IMR-90 (cell line): ENCODE data around the gene SYNGR2. TPM values are rescaled to one million over a fixed set of nuclear protein-coding genes. Genes with fewer than 3 reads are reported as not detected.
A peak's percentile ranks its signal among the peaks of the same experiment; 100 is the strongest.

Source experiments
- ATAC-seq: fragments of 200-7000 bp; cut with Tn5 transposase; 2 replicates; pipeline ENCODE4 v1.9.1; 2020; ENCODE audit warnings: low read depth, mild to moderate bottlenecking, moderate library complexity
- BruUV-seq: library from RNA; stranded (reverse); fragments of 400-500 nt; replicated peaks from 2 replicates; lab custom pipeline; 2021; lab: Mats Ljungman, UMichigan
- CTCF ChIA-PET: fragments of 300-600 bp; formaldehyde crosslinking; extraction: SDS; loops from one replicate; lab custom pipeline; 2021; ENCODE audit warnings: antibody characterized with exemption; lab: Yijun Ruan, JAX
- POLR2A ChIA-PET: fragments of 300-600 bp; sonication (Branson Sonifier 250); formaldehyde crosslinking; loops from one replicate; lab custom pipeline; 2022; ENCODE audit warnings: antibody characterized with exemption; ENCODE audit not compliant: unreplicated experiment; lab: Charles Lee
- DNase-seq: peaks from one replicate; pipeline ENCODE4 v3.0.0; 2013
- H2AFZ ChIP-seq: replicated peaks from 2 replicates; pipeline ENCODE3; 2013; ENCODE audit warnings: low read length, mild to moderate bottlenecking; ENCODE audit not compliant: poor library complexity
- H2AK5ac ChIP-seq: 2 replicates; pipeline ENCODE4 v1.6.1; 2013; ENCODE audit warnings: low read depth, low read length, inconsistent platforms
- H2AK9ac ChIP-seq: replicated peaks from 2 replicates; pipeline ENCODE3; 2013; ENCODE audit warnings: mild to moderate bottlenecking, low read depth, low read length, moderate library complexity; ENCODE audit not compliant: poor library complexity
- H2BK120ac ChIP-seq: 2 replicates; pipeline ENCODE4 v1.6.1; 2013; ENCODE audit warnings: low read depth, low read length, inconsistent platforms
- H2BK15ac ChIP-seq: 3 replicates; pipeline ENCODE4 v1.6.1; 2013; ENCODE audit warnings: low read depth, low read length, inconsistent platforms
- H2BK20ac ChIP-seq: 2 replicates; pipeline ENCODE4 v1.6.1; 2013; ENCODE audit warnings: low read depth, mild to moderate bottlenecking, inconsistent platforms, low read length, moderate library complexity
- H2BK5ac ChIP-seq: 2 replicates; pipeline ENCODE4 v1.6.1; 2013; ENCODE audit warnings: mild to moderate bottlenecking, low read depth, low read length, inconsistent platforms; ENCODE audit not compliant: poor library complexity, severe bottlenecking
- H3K14ac ChIP-seq: replicated peaks from 2 replicates; pipeline ENCODE4 v1.6.1; 2013; ENCODE audit warnings: low read depth, low read length, inconsistent platforms
- H3K18ac ChIP-seq: 2 replicates; pipeline ENCODE4 v1.6.1; 2013; ENCODE audit warnings: low read depth, low read length, control low read depth
- H3K23ac ChIP-seq: 2 replicates; pipeline ENCODE4 v1.6.1; 2013; ENCODE audit warnings: low read depth, low read length, inconsistent platforms
- H3K27ac ChIP-seq: 2 replicates; pipeline ENCODE4 v1.5.1; 2013; ENCODE audit warnings: mild to moderate bottlenecking, control low read depth, low read length; ENCODE audit not compliant: insufficient read depth
- H3K27me3 ChIP-seq: 2 replicates; pipeline ENCODE4 v1.6.1; 2013; ENCODE audit warnings: low read length; ENCODE audit not compliant: control insufficient read depth, insufficient read depth
- H3K36me3 ChIP-seq: 2 replicates; pipeline ENCODE4 v1.6.1; 2013; ENCODE audit warnings: low read length, mixed read lengths; ENCODE audit not compliant: control insufficient read depth, insufficient read depth
- H3K4ac ChIP-seq: 2 replicates; pipeline ENCODE4 v1.6.1; 2013; ENCODE audit warnings: low read depth, low read length, inconsistent platforms
- H3K4me1 ChIP-seq: 2 replicates; pipeline ENCODE4 v1.6.1; 2013; ENCODE audit warnings: low read length, mixed read lengths; ENCODE audit not compliant: control insufficient read depth, insufficient read depth
- H3K4me2 ChIP-seq: 2 replicates; pipeline ENCODE4 v1.6.1; 2013; ENCODE audit warnings: low read depth, mild to moderate bottlenecking, control low read depth, low read length, moderate library complexity
- H3K4me3 ChIP-seq: 2 replicates; pipeline ENCODE4 v1.5.1; 2013; ENCODE audit warnings: low read depth, mild to moderate bottlenecking, control low read depth, low read length, moderate library complexity; ENCODE audit not compliant: insufficient read depth
- H3K56ac ChIP-seq: 2 replicates; pipeline ENCODE4 v1.6.1; 2013; ENCODE audit warnings: low read length, inconsistent platforms; ENCODE audit not compliant: insufficient read depth; ENCODE audit errors: extremely low read depth
- H3K79me1 ChIP-seq, 2 experiments: 2 replicates each; pipeline ENCODE4 v1.6.1; 2013; ENCODE audit warnings: low read length in 2 of 2, inconsistent platforms in 1 of 2, low read depth in 1 of 2
- H3K9ac ChIP-seq: 2 replicates; pipeline ENCODE4 v1.6.1; 2013; ENCODE audit warnings: low read depth, low read length, control low read depth
- H3K9me1 ChIP-seq: 2 replicates; pipeline ENCODE4 v1.6.1; 2013; ENCODE audit warnings: low read length, inconsistent platforms; ENCODE audit not compliant: insufficient read depth
- H3K9me3 ChIP-seq: 2 replicates; pipeline ENCODE4 v1.6.1; 2013; ENCODE audit warnings: low read length; ENCODE audit not compliant: control insufficient read depth, insufficient read depth
- H4K20me1 ChIP-seq: 2 replicates; pipeline ENCODE4 v1.6.1; 2013; ENCODE audit warnings: low read length, inconsistent platforms; ENCODE audit not compliant: insufficient read depth
- H4K5ac ChIP-seq: 2 replicates; pipeline ENCODE4 v1.6.1; 2013; ENCODE audit warnings: mild to moderate bottlenecking, low read depth, low read length, control low read depth
- H4K8ac ChIP-seq, 2 experiments: 2 replicates each; pipeline ENCODE4 v1.6.1; 2013; ENCODE audit warnings: low read depth in 2 of 2, low read length in 2 of 2, control low read depth in 1 of 2, inconsistent platforms in 1 of 2
- H4K91ac ChIP-seq: 2 replicates; pipeline ENCODE4 v1.6.1; 2013; ENCODE audit warnings: low read depth, low read length, inconsistent platforms; ENCODE audit not compliant: insufficient read depth
- BHLHE40 ChIP-seq: fragments of 150-350 bp; IDR thresholded peaks from 2 replicates; pipeline ENCODE4 v1.6.1; 2016; ENCODE audit warnings: mild to moderate bottlenecking, low read depth, low read length
- CEBPB ChIP-seq: IDR thresholded peaks from 2 replicates; pipeline ENCODE4 v1.6.1; 2012; ENCODE audit warnings: low read depth, low read length, improper control_type of control experiment
- ELK1 ChIP-seq: fragments of 150-350 bp; IDR thresholded peaks from 2 replicates; pipeline ENCODE4 v1.6.1; 2016; ENCODE audit warnings: low read depth, mild to moderate bottlenecking, low read length, moderate library complexity, borderline replicate concordance
- MAZ ChIP-seq: IDR thresholded peaks from 2 replicates; pipeline ENCODE4 v1.6.1; 2012; ENCODE audit warnings: low read depth, mild to moderate bottlenecking, low read length, improper control_type of control experiment, moderate library complexity, borderline replicate concordance
- MXI1 ChIP-seq: IDR thresholded peaks from 2 replicates; pipeline ENCODE4 v1.6.1; 2012; ENCODE audit warnings: low read depth, mild to moderate bottlenecking, low read length, moderate library complexity, borderline replicate concordance
- NFE2L2 ChIP-seq: fragments of 150-350 bp; IDR thresholded peaks from 2 replicates; pipeline ENCODE4 v1.6.1; 2016; ENCODE audit warnings: low read depth, mild to moderate bottlenecking, low read length
- POLR2A ChIP-seq: IDR thresholded peaks from 2 replicates; pipeline ENCODE4 v1.6.1; 2012; ENCODE audit warnings: mild to moderate bottlenecking, low read depth, low read length
- RCOR1 ChIP-seq: IDR thresholded peaks from 2 replicates; pipeline ENCODE4 v1.6.1; 2012; ENCODE audit warnings: mild to moderate bottlenecking, low read length, improper control_type of control experiment; ENCODE audit not compliant: insufficient replicate concordance
- RFX5 ChIP-seq: IDR thresholded peaks from 2 replicates; pipeline ENCODE4 v1.8.0; 2012; ENCODE audit warnings: low read depth, mild to moderate bottlenecking, low read length, moderate library complexity
- SMC3 ChIP-seq: fragments of 150-350 bp; IDR thresholded peaks from 2 replicates; pipeline ENCODE4 v1.6.1; 2016; ENCODE audit warnings: low read depth, mild to moderate bottlenecking, antibody characterized with exemption, low read length, moderate library complexity
- USF2 ChIP-seq: fragments of 150-350 bp; IDR thresholded peaks from 2 replicates; pipeline ENCODE4 v1.6.1; 2017; ENCODE audit warnings: mild to moderate bottlenecking, antibody characterized with exemption, low read length, low read depth
- WGBS, 2 experiments: methylation state at CpG; one replicate each; pipeline versions ENCODE4 v1.1.5 to v1.1.7; 2013; ENCODE audit warnings: missing lambda C conversion rate in 2 of 2; ENCODE audit not compliant: insufficient read length in 1 of 2; ENCODE audit errors: extremely low coverage in 2 of 2; 5-methylcytosine and 5-hydroxymethylcytosine counted together
- dilution Hi-C: fragments of 300-500 bp; cut with HindIII; formaldehyde crosslinking; loops from one replicate; pipeline ENCODE4 v1.14.3; 2018; ENCODE audit warnings: low sequenced_read_pairs; ENCODE audit not compliant: unreplicated experiment
- in situ Hi-C: fragments of 300-500 bp; cut with MboI; formaldehyde crosslinking; loops from 3 replicates; pipeline ENCODE4 v1.14.3; 2019; ENCODE audit warnings: low sequenced_read_pairs, inconsistent platforms, mixed read lengths
- intact Hi-C: fragments of 100-400 bp; cut with micrococcal nuclease; formaldehyde crosslinking; loops from 2 replicates; pipeline ENCODE4 v1.10.0; 2022
- polyA plus RNA-seq, 3 experiments: library from polyadenylated mRNA; depleted of rRNA; stranded (reverse); fragments of >200 nt; gene quantifications; 2 replicates each; pipeline ENCODE4 v1.2.3, GENCODE V29; 2012; ENCODE audit warnings: low replicate concordance in 1 of 3
- total RNA-seq: library from RNA; depleted of rRNA; stranded (reverse); fragments of >200 nt; gene quantifications from 2 replicates; pipeline ENCODE4 v1.2.3, GENCODE V29; 2012

The SYNGR2 gene
- total and polyA plus RNA-seq, 2 of the 4 experiments (the other 2 are of a cell fraction) = 11.1 to 63.1 TPM

DNA sequence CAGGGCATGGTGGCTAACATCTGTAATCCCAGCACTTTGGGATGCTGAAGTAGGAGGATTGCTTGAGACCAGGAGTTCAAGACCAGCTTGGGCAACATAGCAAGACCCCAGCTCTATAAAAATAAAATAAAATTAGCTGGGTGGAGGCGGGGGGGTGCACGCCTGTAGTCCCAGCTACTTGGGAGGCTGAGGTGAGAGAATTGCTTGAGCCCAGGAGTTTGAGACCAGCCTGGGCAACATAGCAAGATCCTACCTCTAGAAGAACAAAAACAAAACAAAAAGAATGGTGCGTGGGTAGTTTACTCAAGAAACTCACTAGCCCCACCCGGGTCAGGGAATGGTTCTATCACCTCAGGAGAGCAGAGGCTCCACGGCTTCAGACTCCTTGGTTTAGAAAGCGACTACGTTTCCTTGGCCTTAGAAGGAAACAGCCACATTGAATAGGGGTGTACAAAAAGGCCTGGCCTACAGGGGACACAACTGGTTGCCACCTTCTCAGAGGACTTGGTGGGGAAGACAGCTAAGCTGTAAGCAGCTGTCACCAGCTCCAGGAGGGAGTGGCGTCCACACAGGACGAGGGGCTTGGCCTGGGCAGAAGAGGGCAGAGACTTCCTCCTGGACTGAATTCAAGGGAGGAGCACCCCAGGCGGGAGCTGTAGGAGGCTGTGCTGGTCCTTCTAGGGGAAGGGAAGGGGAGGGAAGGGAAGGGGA, 17.8 kb downstream of the SYNGR2 start (continued):
- no peak for TF ChIP-seq RCOR1

DNA sequence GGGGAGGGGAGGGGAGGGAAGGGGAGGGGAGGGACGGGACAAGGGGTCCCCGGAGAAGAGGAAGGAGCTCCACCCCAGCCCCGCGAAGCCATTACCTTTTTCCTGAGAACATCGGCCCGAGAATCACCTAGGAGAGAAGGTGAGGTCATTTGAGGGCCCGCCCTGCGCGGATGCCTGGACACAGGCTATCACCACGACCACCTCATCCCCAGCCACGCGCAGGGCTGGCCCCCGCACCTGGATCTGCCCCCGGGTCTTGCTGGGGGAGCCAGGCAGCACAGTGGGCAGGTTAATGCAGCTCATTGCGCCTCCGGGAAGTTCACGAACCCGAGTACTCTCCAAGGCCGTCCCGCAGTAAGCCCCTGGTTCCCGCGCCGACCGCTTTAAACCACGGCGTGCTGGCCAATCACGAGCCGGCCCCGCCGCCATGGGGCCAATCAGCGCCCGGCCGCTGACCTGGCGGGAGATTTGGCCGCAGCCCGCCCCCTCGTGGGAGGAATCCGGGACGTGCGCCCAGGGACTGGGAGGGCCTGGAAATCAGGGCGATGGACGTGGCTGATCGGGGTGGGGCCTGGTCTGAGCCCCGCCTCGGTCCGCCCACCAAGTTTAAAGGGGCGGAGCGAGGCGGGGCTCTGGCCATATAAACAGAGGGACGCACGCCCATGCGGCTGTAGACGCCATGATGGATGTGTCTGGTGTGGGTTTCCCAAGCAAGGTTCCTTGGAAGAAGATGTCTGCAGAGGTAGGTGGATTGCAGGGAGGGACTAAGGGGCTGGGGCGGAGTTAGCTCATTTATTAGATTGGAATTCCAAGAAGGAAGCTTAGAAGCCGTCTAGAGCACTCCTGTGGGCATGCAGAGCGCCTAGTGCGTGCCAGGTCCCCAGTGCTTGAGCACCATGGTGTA, 18.6 kb downstream of the SYNGR2 start, which contains the start of the genes AFMID and TK1:
TSS of gene AFMID (plus strand) at position 671 of the 904 bp plus-strand sequence. CDS start at position 680, 9 bp downstream.
TSS of gene TK1 (minus strand) at position 361 of the 904 bp plus-strand sequence. CDS start at position 303, 58 bp downstream.
- H3K9ac ChIP-seq = peak within 1 kb of the TSS; percentile 65; the same call in 1 of the 2 replicates
- no peak within 1 kb of the TSS for H3K18ac ChIP-seq
- peak within 1 kb of the TSS; percentile 20 for H2BK5ac ChIP-seq
- in situ Hi-C loops (no loop called here), dilution Hi-C loops (no loop called here), intact Hi-C loops (loop anchor here (1.0 kb wide), 1 partner anchor 53 kb away; no protein-coding TSS in a partner anchor)
- DNase-seq (peak; percentile 95), ATAC-seq (peak; percentile 99)
- no peak within 1 kb of the TSS for H2BK120ac ChIP-seq
- H2AFZ ChIP-seq = peak within 1 kb of the TSS; percentile 99
- no peaks in the 10 kb centered on the region for H3K27me3 ChIP-seq
- 0 out of 2 replicates have a peak within 1 kb of the TSS, but pooled peaks have one; percentile 26 for H3K56ac ChIP-seq
- peak within 1 kb of the TSS; percentile 56 to 80 for H4K8ac ChIP-seq
- POLR2A ChIA-PET = no interaction called here
- peak within 1 kb of the TSS; percentile 63 for H4K5ac ChIP-seq
- peaks cover 3% of the 10 kb centered on the region for H3K36me3 ChIP-seq
- peak within 1 kb of the TSS; percentile 34 for H3K4ac ChIP-seq
- BruUV-seq = no TSS peak
- H3K4me2 ChIP-seq = peak within 1 kb of the TSS; percentile 88
- H3K14ac ChIP-seq = peak within 1 kb of the TSS; percentile 57
- no peak within 1 kb of the TSS for H2BK15ac ChIP-seq
- no peak within 1 kb of the TSS for H3K23ac ChIP-seq
- H2AK9ac ChIP-seq = peak within 1 kb of the TSS; percentile 67
- peaks cover 11% of the 10 kb centered on the region; the same call in 1 of the 2 replicates for H3K9me1 ChIP-seq
- peak within 1 kb of the TSS; percentile 57; the same call in 1 of the 2 replicates for H2AK5ac ChIP-seq
- no peak within 1 kb of the TSS for H2BK20ac ChIP-seq
- H3K4me3 ChIP-seq = peak within 1 kb of the TSS; percentile 64
- 0 out of 2 replicates have a peak, but pooled peaks cover 6% of the 10 kb centered on the region for H4K20me1 ChIP-seq
- CTCF ChIA-PET = no interaction called here
- peak within 1 kb of the TSS; percentile 41; the same call in 1 of the 2 replicates for H3K27ac ChIP-seq
- peaks cover 3% of the 10 kb centered on the region for H3K4me1 ChIP-seq
- peak within 1 kb of the TSS; percentile 55; the same call in 1 of the 2 replicates for H4K91ac ChIP-seq
- H3K79me1 ChIP-seq = peaks cover 24 to 54% of the 10 kb centered on the region in 2 experiments
- WGBS, 2 experiments = 8% methylated on average over 31 of the region's 57 CpGs; no CpG with 5 or more reads in 1 of the 2 experiments
- no peaks in the 10 kb centered on the region for H3K9me3 ChIP-seq
- TF ChIP-seq RCOR1 (no peak), RFX5 (no peak), BHLHE40 (no peak), POLR2A (peak; percentile 82), NFE2L2 (no peak), ELK1 (no peak), SMC3 (0 out of 2 replicates have a peak, but pooled peaks have one; percentile 23), MAZ (peak; percentile 45; the same call in 1 of the 2 replicates), CEBPB (peak; percentile 28; the same call in 1 of the 2 replicates), MXI1 (peak; percentile 93), USF2 (peak; percentile 67)
